IMR-90 (cell line): Measurements from ENCODE around the gene PRSS56. TPM values are rescaled to one million over a fixed set of nuclear protein-coding genes. Genes with fewer than 3 reads are reported as not detected.

Experiments used
- ATAC-seq: fragments of 200-7000 bp; cut with Tn5 transposase; 2 replicates; pipeline ENCODE4 v1.9.1; 2020; ENCODE audit warnings: low read depth, mild to moderate bottlenecking, moderate library complexity
- BruUV-seq: library from RNA; stranded (reverse); fragments of 400-500 nt; replicated peaks from 2 replicates; lab custom pipeline; 2021; lab: Mats Ljungman, UMichigan
- CTCF ChIA-PET: fragments of 300-600 bp; formaldehyde crosslinking; extraction: SDS; loops from one replicate; lab custom pipeline; 2021; ENCODE audit warnings: antibody characterized with exemption; lab: Yijun Ruan, JAX
- POLR2A ChIA-PET: fragments of 300-600 bp; sonication (Branson Sonifier 250); formaldehyde crosslinking; loops from one replicate; lab custom pipeline; 2022; ENCODE audit warnings: antibody characterized with exemption; ENCODE audit not compliant: unreplicated experiment; lab: Charles Lee
- DNase-seq: peaks from one replicate; pipeline ENCODE4 v3.0.0; 2013
- H2AFZ ChIP-seq: replicated peaks from 2 replicates; pipeline ENCODE3; 2013; ENCODE audit warnings: low read length, mild to moderate bottlenecking; ENCODE audit not compliant: poor library complexity
- H2AK5ac ChIP-seq: 2 replicates; pipeline ENCODE4 v1.6.1; 2013; ENCODE audit warnings: low read depth, low read length, inconsistent platforms
- H2AK9ac ChIP-seq: replicated peaks from 2 replicates; pipeline ENCODE3; 2013; ENCODE audit warnings: mild to moderate bottlenecking, low read depth, low read length, moderate library complexity; ENCODE audit not compliant: poor library complexity
- H2BK120ac ChIP-seq: 2 replicates; pipeline ENCODE4 v1.6.1; 2013; ENCODE audit warnings: low read depth, low read length, inconsistent platforms
- H2BK15ac ChIP-seq: 3 replicates; pipeline ENCODE4 v1.6.1; 2013; ENCODE audit warnings: low read depth, low read length, inconsistent platforms
- H2BK20ac ChIP-seq: 2 replicates; pipeline ENCODE4 v1.6.1; 2013; ENCODE audit warnings: low read depth, mild to moderate bottlenecking, inconsistent platforms, low read length, moderate library complexity
- H2BK5ac ChIP-seq: 2 replicates; pipeline ENCODE4 v1.6.1; 2013; ENCODE audit warnings: mild to moderate bottlenecking, low read depth, low read length, inconsistent platforms; ENCODE audit not compliant: poor library complexity, severe bottlenecking
- H3K14ac ChIP-seq: replicated peaks from 2 replicates; pipeline ENCODE4 v1.6.1; 2013; ENCODE audit warnings: low read depth, low read length, inconsistent platforms
- H3K18ac ChIP-seq: 2 replicates; pipeline ENCODE4 v1.6.1; 2013; ENCODE audit warnings: low read depth, low read length, control low read depth
- H3K23ac ChIP-seq: 2 replicates; pipeline ENCODE4 v1.6.1; 2013; ENCODE audit warnings: low read depth, low read length, inconsistent platforms
- H3K27ac ChIP-seq: 2 replicates; pipeline ENCODE4 v1.5.1; 2013; ENCODE audit warnings: mild to moderate bottlenecking, control low read depth, low read length; ENCODE audit not compliant: insufficient read depth
- H3K27me3 ChIP-seq: 2 replicates; pipeline ENCODE4 v1.6.1; 2013; ENCODE audit warnings: low read length; ENCODE audit not compliant: control insufficient read depth, insufficient read depth
- H3K36me3 ChIP-seq: 2 replicates; pipeline ENCODE4 v1.6.1; 2013; ENCODE audit warnings: low read length, mixed read lengths; ENCODE audit not compliant: control insufficient read depth, insufficient read depth
- H3K4ac ChIP-seq: 2 replicates; pipeline ENCODE4 v1.6.1; 2013; ENCODE audit warnings: low read depth, low read length, inconsistent platforms
- H3K4me1 ChIP-seq: 2 replicates; pipeline ENCODE4 v1.6.1; 2013; ENCODE audit warnings: low read length, mixed read lengths; ENCODE audit not compliant: control insufficient read depth, insufficient read depth
- H3K4me2 ChIP-seq: 2 replicates; pipeline ENCODE4 v1.6.1; 2013; ENCODE audit warnings: low read depth, mild to moderate bottlenecking, control low read depth, low read length, moderate library complexity
- H3K4me3 ChIP-seq: 2 replicates; pipeline ENCODE4 v1.5.1; 2013; ENCODE audit warnings: low read depth, mild to moderate bottlenecking, control low read depth, low read length, moderate library complexity; ENCODE audit not compliant: insufficient read depth
- H3K56ac ChIP-seq: 2 replicates; pipeline ENCODE4 v1.6.1; 2013; ENCODE audit warnings: low read length, inconsistent platforms; ENCODE audit not compliant: insufficient read depth; ENCODE audit errors: extremely low read depth
- H3K79me1 ChIP-seq, 2 experiments: 2 replicates each; pipeline ENCODE4 v1.6.1; 2013; ENCODE audit warnings: low read length in 2 of 2, inconsistent platforms in 1 of 2, low read depth in 1 of 2
- H3K9ac ChIP-seq: 2 replicates; pipeline ENCODE4 v1.6.1; 2013; ENCODE audit warnings: low read depth, low read length, control low read depth
- H3K9me1 ChIP-seq: 2 replicates; pipeline ENCODE4 v1.6.1; 2013; ENCODE audit warnings: low read length, inconsistent platforms; ENCODE audit not compliant: insufficient read depth
- H3K9me3 ChIP-seq: 2 replicates; pipeline ENCODE4 v1.6.1; 2013; ENCODE audit warnings: low read length; ENCODE audit not compliant: control insufficient read depth, insufficient read depth
- H4K20me1 ChIP-seq: 2 replicates; pipeline ENCODE4 v1.6.1; 2013; ENCODE audit warnings: low read length, inconsistent platforms; ENCODE audit not compliant: insufficient read depth
- H4K5ac ChIP-seq: 2 replicates; pipeline ENCODE4 v1.6.1; 2013; ENCODE audit warnings: mild to moderate bottlenecking, low read depth, low read length, control low read depth
- H4K8ac ChIP-seq, 2 experiments: 2 replicates each; pipeline ENCODE4 v1.6.1; 2013; ENCODE audit warnings: low read depth in 2 of 2, low read length in 2 of 2, control low read depth in 1 of 2, inconsistent platforms in 1 of 2
- H4K91ac ChIP-seq: 2 replicates; pipeline ENCODE4 v1.6.1; 2013; ENCODE audit warnings: low read depth, low read length, inconsistent platforms; ENCODE audit not compliant: insufficient read depth
- CHD1 ChIP-seq: IDR thresholded peaks from 2 replicates; pipeline ENCODE4 v1.6.1; 2012; ENCODE audit warnings: low read depth, low read length, improper control_type of control experiment
- MAFK ChIP-seq: IDR thresholded peaks from 2 replicates; pipeline ENCODE4 v1.6.1; 2012; ENCODE audit warnings: low read depth, low read length, improper control_type of control experiment
- NFE2L2 ChIP-seq: fragments of 150-350 bp; IDR thresholded peaks from 2 replicates; pipeline ENCODE4 v1.6.1; 2016; ENCODE audit warnings: low read depth, mild to moderate bottlenecking, low read length
- RAD21 ChIP-seq: IDR thresholded peaks from 2 replicates; pipeline ENCODE4 v1.6.1; 2012; ENCODE audit warnings: low read length, improper control_type of control experiment
- RFX5 ChIP-seq: IDR thresholded peaks from 2 replicates; pipeline ENCODE4 v1.8.0; 2012; ENCODE audit warnings: low read depth, mild to moderate bottlenecking, low read length, moderate library complexity
- WGBS, 2 experiments: methylation state at CpG; one replicate each; pipeline versions ENCODE4 v1.1.5 to v1.1.7; 2013; ENCODE audit warnings: missing lambda C conversion rate in 2 of 2; ENCODE audit not compliant: insufficient read length in 1 of 2; ENCODE audit errors: extremely low coverage in 2 of 2; 5-methylcytosine and 5-hydroxymethylcytosine counted together
- dilution Hi-C: fragments of 300-500 bp; cut with HindIII; formaldehyde crosslinking; loops from one replicate; pipeline ENCODE4 v1.14.3; 2018; ENCODE audit warnings: low sequenced_read_pairs; ENCODE audit not compliant: unreplicated experiment
- in situ Hi-C: fragments of 300-500 bp; cut with MboI; formaldehyde crosslinking; loops from 3 replicates; pipeline ENCODE4 v1.14.3; 2019; ENCODE audit warnings: low sequenced_read_pairs, inconsistent platforms, mixed read lengths
- intact Hi-C: fragments of 100-400 bp; cut with micrococcal nuclease; formaldehyde crosslinking; loops from 2 replicates; pipeline ENCODE4 v1.10.0; 2022
- polyA plus RNA-seq, 3 experiments: library from polyadenylated mRNA; depleted of rRNA; stranded (reverse); fragments of >200 nt; gene quantifications; 2 replicates each; pipeline ENCODE4 v1.2.3, GENCODE V29; 2012; ENCODE audit warnings: low replicate concordance in 1 of 3
- total RNA-seq: library from RNA; depleted of rRNA; stranded (reverse); fragments of >200 nt; gene quantifications from 2 replicates; pipeline ENCODE4 v1.2.3, GENCODE V29; 2012
- TF ChIP-seq, protein P1 (sequence below): fragments of 150-350 bp; IDR thresholded peaks from 2 replicates; pipeline ENCODE4 v1.6.1; 2017; ENCODE audit warnings: mild to moderate bottlenecking, antibody characterized with exemption, low read length, low read depth

Gene PRSS56
- total and polyA plus RNA-seq, 2 of the 4 experiments (the other 2 are of a cell fraction), result not detected

DNA sequence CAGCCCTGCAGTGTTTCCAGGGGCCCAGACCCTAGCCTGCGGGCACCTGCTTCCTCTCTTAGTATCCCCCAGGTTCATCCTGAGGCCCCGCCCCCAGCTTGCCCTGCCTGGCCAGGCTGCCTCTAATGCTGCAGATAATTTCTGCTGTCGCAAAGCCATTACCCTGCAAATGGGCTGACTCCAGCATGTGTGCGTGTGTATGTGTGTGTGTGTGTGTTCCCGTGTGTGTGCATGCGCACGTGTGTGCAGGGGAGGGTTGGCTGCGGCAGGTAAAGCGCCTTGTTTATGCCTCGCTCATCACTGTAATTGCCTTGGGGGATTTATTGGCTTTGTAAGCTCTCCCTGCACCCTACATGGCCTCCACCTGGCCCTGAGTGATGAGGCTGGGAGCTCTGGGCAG lies 7.6 kb upstream of the PRSS56 start:
- no peak overlapping the region for H3K56ac ChIP-seq
- H4K91ac ChIP-seq, result no peak overlapping the region
- CTCF ChIA-PET, result no interaction called here
- no peak overlapping the region for H2AK5ac ChIP-seq
- no peak overlapping the region for H3K18ac ChIP-seq
- H3K27ac ChIP-seq, result no peak overlapping the region
- H3K27me3 ChIP-seq, result peaks cover 39% of the 10 kb centered on the region
- DNase-seq, result no peak
- no peaks in the 10 kb centered on the region for H3K36me3 ChIP-seq
- H3K4me1 ChIP-seq, result no peaks in the 10 kb centered on the region
- no peak overlapping the region for H2BK20ac ChIP-seq
- no peak for ATAC-seq
- H2BK15ac ChIP-seq, result no peak overlapping the region
- no peaks in the 10 kb centered on the region for H4K20me1 ChIP-seq
- no peaks in the 10 kb centered on the region for H3K9me3 ChIP-seq
- POLR2A ChIA-PET, result no interaction called here
- TF ChIP-seq NFE2L2 (no peak), MAFK (no peak), RFX5 (no peak), RAD21 (no peak), CHD1 (no peak)
- TF ChIP-seq, protein P1, sequence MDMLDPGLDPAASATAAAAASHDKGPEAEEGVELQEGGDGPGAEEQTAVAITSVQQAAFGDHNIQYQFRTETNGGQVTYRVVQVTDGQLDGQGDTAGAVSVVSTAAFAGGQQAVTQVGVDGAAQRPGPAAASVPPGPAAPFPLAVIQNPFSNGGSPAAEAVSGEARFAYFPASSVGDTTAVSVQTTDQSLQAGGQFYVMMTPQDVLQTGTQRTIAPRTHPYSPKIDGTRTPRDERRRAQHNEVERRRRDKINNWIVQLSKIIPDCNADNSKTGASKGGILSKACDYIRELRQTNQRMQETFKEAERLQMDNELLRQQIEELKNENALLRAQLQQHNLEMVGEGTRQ, result no peak
- no peak overlapping the region for H3K4me3 ChIP-seq
- no peak overlapping the region for H3K23ac ChIP-seq
- H3K9ac ChIP-seq, result no peak overlapping the region
- H2BK5ac ChIP-seq, result no peak overlapping the region
- H2BK120ac ChIP-seq, result no peak overlapping the region
- no peak overlapping the region for H4K5ac ChIP-seq
- no peaks in the 10 kb centered on the region for H3K9me1 ChIP-seq
- dilution Hi-C loops, result no loop called here
- no peak overlapping the region for H2AFZ ChIP-seq
- in situ Hi-C loops, result no loop called here
- no peaks in the 10 kb centered on the region for H3K79me1 ChIP-seq
- no peak overlapping the region for H3K14ac ChIP-seq
- no peak overlapping the region for H4K8ac ChIP-seq
- H3K4ac ChIP-seq, result no peak overlapping the region
- intact Hi-C loops, result no loop called here
- H3K4me2 ChIP-seq, result no peak overlapping the region
- no CpG with 5 or more reads among the region's 10 CpGs for WGBS, 2 experiments
- H2AK9ac ChIP-seq, result no peak overlapping the region
- no TSS peak for BruUV-seq
